Stimulated activated CD4-positive, alpha-beta T cell treated with anti-CD3 and anti-CD28 coated beads, Interleukin-1b, Interleukin-23, amount 100 ng/mL, for 24 hours (primary cell): ENCODE data around the gene TXNDC2.
"Not testable (repeated sequence)": the region's sequence is repeated elsewhere in the genome, so short reads cannot be mapped to it uniquely, and the experiment has no call there.

Experiments used
- DNase-seq, 4 experiments: peaks; one replicate each; pipeline ENCODE4 v3.0.0-alpha.2; 2020; ENCODE audit warnings: low read depth in 4 of 4, low spot score in 1 of 4

TXNDC2 gene

GRCh38 chr18:9912285-9912684 lies 26.5 kb downstream of the TXNDC2 start:
- DNase-seq = not testable (repeated sequence)

DNA sequence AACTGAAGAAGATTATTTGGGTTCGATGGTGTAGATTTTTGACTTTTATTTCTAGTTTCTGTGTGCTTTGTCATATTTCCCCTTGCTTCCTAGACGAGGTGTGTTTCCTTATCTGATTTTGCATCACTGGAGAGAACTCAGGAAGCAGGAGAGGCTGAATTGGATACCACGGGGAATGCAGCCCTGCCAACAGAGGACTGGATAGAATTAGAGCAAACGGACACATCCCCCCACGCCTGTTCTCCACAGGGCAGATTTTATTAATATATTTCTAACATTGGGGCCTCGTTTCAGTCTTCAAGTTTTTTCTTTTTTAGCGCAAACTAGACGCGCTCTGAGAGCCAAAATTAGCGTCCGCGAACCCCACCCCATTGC lies 27.4 kb downstream of the TXNDC2 start:
- DNase-seq = no peak

- DNase-seq = peak; percentile 73 to 87 (median 83)
Observed at GRCh38 chr18:9913526-9914333, 28.0 kb downstream of the TXNDC2 start, which contains the start of gene VAPA. VAPA (plus strand) TSS chr18:9914016; CDS start chr18:9914257, 241 bp downstream.

GRCh38 chr18:9914334-9914583 lies 28.5 kb downstream of the TXNDC2 start:
- no peak for DNase-seq

- DNase-seq = peak; percentile 39 to 67 (median 55)
Observed at GRCh38 chr18:9914584-9915290, 29.0 kb downstream of the TXNDC2 start.

DNA sequence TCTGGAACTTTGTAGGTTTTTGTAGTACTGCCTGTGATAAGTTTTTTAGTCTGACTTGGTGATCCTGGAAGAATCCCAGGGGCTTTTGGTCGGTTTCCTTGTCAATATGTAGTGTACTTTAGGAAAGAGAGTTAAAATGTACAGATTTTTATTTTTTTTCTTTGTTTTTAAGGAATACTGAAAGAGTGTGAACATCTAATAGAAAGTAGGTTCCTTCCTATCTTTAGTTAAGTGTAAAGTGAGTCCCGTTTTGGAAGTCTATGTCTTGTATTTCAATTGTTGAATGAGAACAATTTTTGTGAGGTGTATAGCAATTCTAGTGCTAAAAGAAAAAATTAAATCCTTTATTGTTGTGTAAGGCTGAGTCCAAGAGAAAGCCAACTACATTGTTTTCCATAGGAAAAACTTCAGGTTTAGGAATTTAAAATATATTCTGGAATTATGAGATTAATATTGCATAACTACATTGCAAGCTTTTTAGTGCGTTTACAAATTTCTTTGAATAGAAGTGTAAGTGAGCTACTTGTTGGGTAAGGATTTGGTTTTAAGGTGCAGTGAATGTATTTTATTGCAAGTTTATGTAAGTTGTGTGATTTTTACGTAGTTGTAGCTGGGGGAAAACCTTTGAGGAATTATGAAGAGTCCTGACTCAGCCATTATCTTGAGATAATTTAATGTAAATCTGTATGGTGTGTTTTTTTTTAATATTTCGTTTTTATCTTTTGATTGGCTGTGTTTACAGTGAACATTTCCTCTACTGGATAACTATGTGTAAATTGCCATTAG lies 29.7 kb downstream of the TXNDC2 start:
- DNase-seq = no peak

DNA sequence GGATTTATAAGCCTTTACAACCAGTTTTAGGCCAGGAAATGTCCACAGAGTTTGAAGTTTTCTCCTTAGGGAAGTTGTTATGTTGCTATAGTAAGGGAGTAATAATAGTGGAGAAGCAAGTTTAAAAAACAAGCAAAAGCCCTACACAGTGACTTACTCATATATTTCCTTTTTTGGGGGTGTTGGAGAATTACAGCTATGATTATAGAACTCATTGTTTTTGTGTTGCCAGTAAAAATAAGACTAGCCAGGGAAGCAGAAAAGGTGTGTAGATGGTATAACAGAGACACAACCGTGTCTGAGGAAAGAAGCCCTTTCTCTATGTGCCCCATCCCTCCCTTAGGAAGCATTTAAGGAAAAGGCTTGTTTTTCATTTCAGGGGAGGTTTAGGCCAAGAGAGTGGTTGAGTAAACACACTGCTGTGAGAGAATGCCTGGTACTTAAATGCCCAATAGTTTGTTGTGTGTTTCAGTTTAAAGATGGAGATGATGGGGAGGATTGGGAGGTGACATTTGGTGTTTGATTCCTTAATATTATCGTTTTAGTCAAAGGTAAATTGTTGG lies 30.4 kb downstream of the TXNDC2 start:
- DNase-seq = no peak

DNA sequence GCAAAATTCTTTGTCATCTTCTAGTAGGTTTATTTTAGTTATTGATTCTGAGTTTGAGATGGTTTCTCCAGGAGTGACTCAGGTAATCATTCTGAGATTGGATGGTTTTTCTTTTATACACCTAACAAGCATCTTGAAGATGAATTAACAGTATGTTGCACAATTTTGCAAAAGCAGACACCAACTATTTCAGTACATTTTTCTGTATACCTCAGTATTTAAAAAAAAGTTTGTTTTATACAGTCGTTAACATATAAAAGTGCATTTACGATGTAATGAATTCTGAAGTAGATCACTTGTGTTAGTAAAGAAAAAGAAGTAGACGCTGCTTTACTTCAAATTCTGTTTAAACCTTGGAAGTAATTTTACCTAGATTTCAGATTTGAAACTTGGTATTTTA lies 31.0 kb downstream of the TXNDC2 start:
- no peak for DNase-seq

DNA sequence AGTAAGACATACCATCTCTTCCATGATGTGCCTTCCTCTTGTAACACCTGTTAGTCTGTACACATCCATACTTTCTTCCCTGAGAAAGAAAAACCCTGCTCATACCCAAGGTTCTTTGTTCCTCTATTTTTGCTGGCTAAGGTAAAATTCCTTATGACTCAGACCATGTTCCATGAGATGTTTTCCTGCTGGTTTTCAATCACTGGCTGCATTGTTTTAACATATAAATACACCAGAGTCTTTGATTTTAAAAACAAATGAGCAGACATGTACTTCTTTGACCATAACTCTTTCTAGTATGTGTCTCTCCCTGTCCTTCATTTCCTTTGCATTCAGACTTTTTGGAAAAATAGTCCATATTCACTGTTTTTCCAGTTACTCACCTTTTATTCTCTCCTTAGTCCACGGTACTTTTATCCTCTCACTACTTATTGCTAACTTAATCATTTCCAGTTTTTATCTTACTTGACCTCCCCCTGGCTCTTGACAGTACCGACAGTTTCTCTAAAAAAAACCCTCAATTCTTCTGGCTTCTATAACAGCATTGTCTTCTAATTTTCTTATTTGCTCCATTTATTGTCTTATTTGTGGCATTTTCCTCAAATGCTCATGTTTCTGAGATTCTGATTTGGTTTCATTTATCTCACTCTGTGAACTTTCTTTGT lies 32.4 kb downstream of the TXNDC2 start:
- no peak for DNase-seq

DNA sequence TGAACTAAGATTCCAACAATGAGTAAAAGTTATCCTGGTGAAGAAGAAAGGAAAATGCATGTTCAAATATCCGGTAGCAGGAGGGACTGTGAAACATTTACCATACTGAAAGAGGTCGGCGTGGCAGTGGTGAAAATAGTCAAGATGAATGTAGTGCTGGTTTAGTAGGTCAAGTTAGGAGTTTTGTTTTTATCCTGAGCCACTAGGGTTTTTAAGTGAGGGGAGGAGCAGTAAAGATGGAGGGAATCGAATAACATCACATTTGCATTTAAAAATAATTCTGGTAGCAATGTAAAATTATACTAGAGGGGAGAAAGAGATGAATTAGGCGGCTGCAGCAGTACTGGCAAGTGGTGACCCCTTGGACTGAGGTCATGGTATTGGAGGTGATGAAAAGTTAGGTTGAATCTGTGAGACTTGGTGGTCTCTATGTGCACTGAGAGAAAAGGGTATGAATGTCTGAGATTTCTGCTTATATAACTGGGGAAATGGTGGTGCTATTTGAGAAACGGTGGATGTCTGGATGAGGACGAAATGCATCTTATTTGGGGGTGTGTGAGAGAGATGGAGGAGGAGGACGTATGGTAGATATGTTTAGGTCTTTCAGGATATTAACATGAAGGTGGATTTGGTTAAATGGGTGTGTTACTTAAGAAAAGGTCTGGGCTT lies 33.9 kb downstream of the TXNDC2 start:
- DNase-seq = no peak

- DNase-seq = no peak
Observed at GRCh38 chr18:9922592-9923311, 37.0 kb downstream of the TXNDC2 start.

GRCh38 chr18:9924371-9924943 lies 38.7 kb downstream of the TXNDC2 start:
- DNase-seq = no peak

- no peak for DNase-seq
Observed at GRCh38 chr18:9925369-9925768, 39.6 kb downstream of the TXNDC2 start.

- DNase-seq = no peak
Observed at GRCh38 chr18:9925795-9926194, 40.0 kb downstream of the TXNDC2 start.

GRCh38 chr18:9926223-9926894 lies 40.6 kb downstream of the TXNDC2 start:
- DNase-seq = no peak

DNA sequence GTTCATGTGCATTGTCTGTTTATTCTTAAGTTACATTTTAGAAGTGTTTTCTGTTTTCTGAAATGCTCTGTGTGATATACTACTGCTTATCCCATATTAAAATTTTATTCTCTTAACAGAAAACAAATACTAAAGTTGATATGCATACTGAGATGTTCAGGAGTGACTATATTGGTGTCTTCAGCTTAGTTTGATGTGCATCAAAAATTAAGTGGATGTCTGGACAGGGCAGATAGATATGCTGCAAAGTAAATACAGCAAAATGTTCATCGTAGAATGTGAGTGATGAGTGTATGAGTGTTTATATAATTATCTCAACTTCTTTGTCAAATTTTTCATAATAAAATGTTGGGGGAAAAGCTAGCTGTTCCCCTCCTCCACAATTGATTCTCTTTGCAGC lies 41.2 kb downstream of the TXNDC2 start:
- no peak for DNase-seq

- no peak for DNase-seq
Observed at GRCh38 chr18:9927392-9928063, 41.8 kb downstream of the TXNDC2 start.

DNA sequence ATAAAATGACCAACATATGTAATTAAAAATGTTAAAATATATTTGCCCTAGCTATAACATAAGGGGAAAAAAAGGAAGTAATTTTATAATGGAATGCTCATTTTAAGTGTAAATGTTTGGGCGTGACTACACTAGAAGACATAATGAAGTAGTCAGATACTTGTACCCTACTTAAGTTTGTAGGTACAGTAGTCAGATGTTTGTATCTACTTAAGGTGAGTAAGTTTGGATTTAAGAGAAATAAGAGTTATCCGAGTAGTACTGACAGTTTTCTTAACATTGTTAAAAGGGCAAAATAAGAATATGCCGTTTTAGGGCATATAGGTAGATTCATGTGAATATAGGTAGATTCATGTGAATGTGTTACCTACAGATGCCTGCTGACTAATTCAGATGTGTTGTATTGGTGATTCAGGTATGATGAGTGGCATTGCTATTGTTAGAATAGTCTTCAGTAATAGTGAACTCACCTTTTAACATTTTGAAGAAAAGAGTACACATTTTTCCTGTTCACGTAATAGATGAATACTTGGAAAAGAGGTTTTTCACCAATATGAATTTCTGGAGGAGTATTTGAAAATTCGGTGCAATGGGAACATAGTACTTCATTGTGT lies 43.0 kb downstream of the TXNDC2 start:
- no peak for DNase-seq
